Measurements from ENCODE around the gene ARSG. TPM values are rescaled to one million over a fixed set of nuclear protein-coding genes. Genes with fewer than 3 reads are reported as not detected.

The ARSG gene
- total and polyA plus RNA-seq, 2 of the 13 experiments (the other 11 are each of a cell fraction or from before 2014, with no cell fraction given): 3.7 to 15.2 TPM

GRCh38 chr17:68247445-68248198, 43.7 kb upstream of the ARSG start, which contains the start of gene AMZ2 (continued):
- TF ChIP-seq TCF12 (IDR thresholded peaks at IDR 0.05): no peak
- no peak; the same call in 1 of the 2 replicates for TF ChIP-seq TCF12 (CRISPR knock-in tag; IDR thresholded peaks at IDR 0.05)
- peak; percentile 14; the same call in 1 of the 2 replicates for TF ChIP-seq NFKB2 (CRISPR knock-in tag; IDR thresholded peaks at IDR 0.05; ENCODE audit: borderline replicate concordance)
- TF ChIP-seq ZXDC (CRISPR knock-in tag; IDR thresholded peaks at IDR 0.05): no peak; the same call in 1 of the 2 replicates
- 0 out of 2 replicates have a peak, but pooled peaks have one; percentile 19 for TF ChIP-seq FIP1L1 (IDR thresholded peaks at IDR 0.05; ENCODE audit: borderline replicate concordance, insufficient read depth, low read depth, low read length)
- TF ChIP-seq MIXL1 (CRISPR knock-in tag; IDR thresholded peaks at IDR 0.05): peak; percentile 54
- 0 out of 2 replicates have a peak, but pooled peaks have one; percentile 22 for TF ChIP-seq RELA (CRISPR knock-in tag; IDR thresholded peaks at IDR 0.05)
- TF ChIP-seq ZNF546 (CRISPR knock-in tag; conservative IDR thresholded peaks at IDR 0.05): peak; percentile 85
- TF ChIP-seq CTCF (CRISPR knock-in tag; IDR thresholded peaks at IDR 0.05): peak; percentile 29
- TF ChIP-seq GPN1 (CRISPR knock-in tag; IDR thresholded peaks at IDR 0.05; ENCODE audit: borderline replicate concordance): peak; percentile 64; the same call in 1 of the 2 replicates
- peak; percentile 81 for TF ChIP-seq ATF7-NPFF (CRISPR knock-in tag; IDR thresholded peaks at IDR 0.05; ENCODE audit: low read depth)
- peak; percentile 93 for TF ChIP-seq ZNF441 (CRISPR knock-in tag; IDR thresholded peaks at IDR 0.05; ENCODE audit: borderline replicate concordance)
- TF ChIP-seq TOE1 (CRISPR knock-in tag; IDR thresholded peaks at IDR 0.05): no peak
- TF ChIP-seq ZNF605 (CRISPR knock-in tag; IDR thresholded peaks at IDR 0.05): 0 out of 2 replicates have a peak, but pooled peaks have one; percentile 22
- peak; percentile 81 for TF ChIP-seq YEATS2 (CRISPR knock-in tag; IDR thresholded peaks at IDR 0.05; ENCODE audit: borderline replicate concordance)
- peak; percentile 93 for TF ChIP-seq YEATS4 (CRISPR knock-in tag; IDR thresholded peaks at IDR 0.05; ENCODE audit: borderline replicate concordance)
- peak; percentile 44; the same call in 1 of the 2 replicates for TF ChIP-seq SOX5 (CRISPR knock-in tag; IDR thresholded peaks at IDR 0.05; ENCODE audit: borderline replicate concordance)
- TF ChIP-seq CEBPB (IDR thresholded peaks at IDR 0.05; ENCODE audit: borderline replicate concordance, low read depth, low read length): peak; percentile 35; the same call in 1 of the 2 replicates
- peak; percentile 34; the same call in 1 of the 2 replicates for TF ChIP-seq HCFC1 (IDR thresholded peaks at IDR 0.05; ENCODE audit: low read depth, low read length)
- TF ChIP-seq ELF1 (CRISPR knock-in tag; IDR thresholded peaks at IDR 0.05): peak; percentile 49
- TF ChIP-seq ZNF784 (CRISPR knock-in tag; IDR thresholded peaks at IDR 0.05; ENCODE audit: borderline replicate concordance): no peak; the same call in 1 of the 2 replicates
- TF ChIP-seq ZNF597 (CRISPR knock-in tag; IDR thresholded peaks at IDR 0.05): no peak
